Tibial artery (tissue), 4 donors: ENCODE data around the gene BMP10.
"Not testable (repeated sequence)": the region's sequence is repeated elsewhere in the genome, so short reads cannot be mapped to it uniquely, and the experiment has no call there.

Experiments
- DNase-seq, 2 donors: peaks; one replicate each; pipeline ENCODE4 v3.0.0-alpha.2; 2019
- H3K27ac ChIP-seq, 2 donors: fragments of 200-600 bp; sonication (generic) in 1 of 2; 1 replicate in 1 of 2; 2 replicates in 1 of 2; pipeline ENCODE4 v1.5.1; 2018 to 2019; ENCODE audit warnings: mild to moderate bottlenecking in 1 of 2
- H3K27me3 ChIP-seq, 2 donors: fragments of 200-600 bp; sonication (generic) in 1 of 2; one replicate each; pipeline versions ENCODE4 v1.5.1 to v1.6.0; 2016 to 2019
- H3K36me3 ChIP-seq, 3 donors: fragments of 200-600 bp; sonication (generic) in 2 of 3; one replicate each; pipeline ENCODE4 v1.5.1; 2016 to 2019; ENCODE audit warnings: mild to moderate bottlenecking in 2 of 3
- H3K4me1 ChIP-seq, 4 donors: fragments of 200-600 bp; sonication (generic) in 2 of 4; 1 replicate in 3 of 4; 2 replicates in 1 of 4; pipeline ENCODE4 v1.5.1; 2016 to 2019
- H3K4me3 ChIP-seq, 2 donors: fragments of 200-600 bp; sonication (generic) in 1 of 2; 1 replicate in 1 of 2; 2 replicates in 1 of 2; pipeline ENCODE4 v1.5.1; 2018 to 2019; ENCODE audit warnings: mild to moderate bottlenecking in 2 of 2
- H3K9me3 ChIP-seq, 3 donors: fragments of 200-600 bp; sonication (generic) in 1 of 3; one replicate each; pipeline ENCODE4 v1.5.1; 2016 to 2019
- CTCF ChIP-seq, 2 experiments: fragments of 200-600 bp in 1 of 2; fragments of 450-650 bp in 1 of 2; IDR thresholded peaks; one replicate each; pipeline ENCODE4 v1.5.1; 2017 to 2019; ENCODE audit warnings: antibody characterized with exemption in 2 of 2, mild to moderate bottlenecking in 1 of 2, moderate library complexity in 1 of 2
- intact Hi-C: fragments of 100-400 bp; cut with DNase I; formaldehyde crosslinking; loops from one replicate; pipeline ENCODE4 v1.15.0; 2023; ENCODE audit warnings: low total_unique reads

BMP10 gene

GRCh38 chr2:68905116-68905515 is 33.9 kb upstream of the BMP10 start:
- no peak for DNase-seq
- Histone ChIP-seq H3K4me1 (peaks cover 0 to 19% (median 13%) of the 10 kb centered on the region in 4 donors), H3K9me3 (peaks cover 0 to 23% (median 10%) of the 10 kb centered on the region in 3 donors), H3K4me3 (no peak overlapping the region), H3K36me3 (no peaks in the 10 kb centered on the region), H3K27ac (no peak overlapping the region), H3K27me3 (no peaks in the 10 kb centered on the region)
- intact Hi-C loops = no loop called here
- no peak for TF ChIP-seq CTCF (IDR thresholded peaks at IDR 0.05)

GRCh38 chr2:68901561-68901960 is 30.4 kb upstream of the BMP10 start:
- no peaks in the 10 kb centered on the region for H3K4me1 ChIP-seq
- no peak for TF ChIP-seq CTCF (IDR thresholded peaks at IDR 0.05)
- H3K36me3 ChIP-seq = no peaks in the 10 kb centered on the region
- intact Hi-C loops = no loop called here
- H3K4me3 ChIP-seq = no peak overlapping the region
- peaks cover 0 to 23% (median 10%) of the 10 kb centered on the region in 3 donors for H3K9me3 ChIP-seq
- no peak for DNase-seq
- H3K27ac ChIP-seq = no peak overlapping the region
- H3K27me3 ChIP-seq = no peaks in the 10 kb centered on the region

- no peak for DNase-seq
- Histone ChIP-seq H3K36me3 (no peaks in the 10 kb centered on the region), H3K4me3 (no peak overlapping the region), H3K27me3 (no peaks in the 10 kb centered on the region), H3K9me3 (peaks cover 0 to 23% (median 10%) of the 10 kb centered on the region in 3 donors), H3K4me1 (no peaks in the 10 kb centered on the region), H3K27ac (no peak overlapping the region)
- TF ChIP-seq CTCF (IDR thresholded peaks at IDR 0.05) = no peak
- intact Hi-C loops = no loop called here
Measured at GRCh38 chr2:68901199-68901514, 30.0 kb upstream of the BMP10 start.

GRCh38 chr2:68900496-68901198 is 29.4 kb upstream of the BMP10 start:
- Histone ChIP-seq H3K4me1 (no peaks in the 10 kb centered on the region), H3K27me3 (no peaks in the 10 kb centered on the region), H3K36me3 (no peaks in the 10 kb centered on the region), H3K9me3 (peaks cover 0 to 23% (median 10%) of the 10 kb centered on the region in 3 donors), H3K4me3 (no peak overlapping the region), H3K27ac (no peak overlapping the region)
- DNase-seq = no peak
- TF ChIP-seq CTCF (IDR thresholded peaks at IDR 0.05) = no peak
- intact Hi-C loops = no loop called here

GRCh38 chr2:68895981-68896380 is 24.8 kb upstream of the BMP10 start:
- H3K27ac ChIP-seq, H3K27me3 ChIP-seq, DNase-seq, H3K36me3 ChIP-seq, H3K9me3 ChIP-seq, intact Hi-C loops, H3K4me3 ChIP-seq, H3K4me1 ChIP-seq: not testable (repeated sequence)

- TF ChIP-seq CTCF (IDR thresholded peaks at IDR 0.05) = no peak
- H3K27ac ChIP-seq = no peak overlapping the region
Measured at GRCh38 chr2:68889500-68889899, 18.3 kb upstream of the BMP10 start.

More at GRCh38 chr2:68889500-68889899, 18.3 kb upstream of the BMP10 start:
- Histone ChIP-seq H3K4me3 (no peak overlapping the region), H3K9me3 (no peaks in the 10 kb centered on the region), H3K27me3 (no peaks in the 10 kb centered on the region), H3K4me1 (no peaks in the 10 kb centered on the region), H3K36me3 (no peaks in the 10 kb centered on the region)
- no peak for DNase-seq
- intact Hi-C loops = no loop called here
